Measurements from ENCODE around the gene HS6ST1. TPM values are rescaled to one million over a fixed set of nuclear protein-coding genes. Genes with fewer than 3 reads are reported as not detected.

The HS6ST1 gene
- total and polyA plus RNA-seq, 2 donors (not counting 1 experiment from before 2014, with no cell fraction given) = 7.8 to 22.7 TPM

- Histone ChIP-seq H3K9me3 (ENCODE audit: control extremely low read depth in 1 of 3, control insufficient read depth in 2 of 3, insufficient read depth in 1 of 3, low read length in 2 of 3) (peaks cover 0 to 5% (median 4%) of the 10 kb centered on the region in 3 donors), H3K4me2 (replicated peaks; ENCODE audit: low read depth, low read length, poor library complexity, severe bottlenecking) (no peak overlapping the region), H4K20me1 (ENCODE audit: control insufficient read depth, insufficient read depth, low read length, poor library complexity, severe bottlenecking) (no peaks in the 10 kb centered on the region), H3K27me3 (replicated peaks in 1 of 4; ENCODE audit: control extremely low read depth in 1 of 4, control insufficient read depth in 3 of 4, insufficient read depth in 4 of 4, low read length in 3 of 4) (no peaks in the 10 kb centered on the region), H3K79me2 (ENCODE audit: control insufficient read depth, insufficient read depth, low read length) (no peaks in the 10 kb centered on the region), H3K4me1 (ENCODE audit: control insufficient read depth in 2 of 2, insufficient read depth in 2 of 2, low read length in 2 of 2) (no peaks in the 10 kb centered on the region), H3K4me3 (ENCODE audit: control extremely low read depth in 1 of 5, extremely low read depth in 1 of 5, insufficient read depth in 1 of 5, low read depth in 2 of 5, low read length in 4 of 5) (no peak overlapping the region), H3K36me3 (replicated peaks in 1 of 2; ENCODE audit: control extremely low read depth in 1 of 2, control insufficient read depth in 1 of 2, extremely low read depth in 1 of 2, insufficient read depth in 2 of 2, low read length in 1 of 2) (no peaks in the 10 kb centered on the region), H3K9ac (ENCODE audit: low read length) (no peak overlapping the region), H2AFZ (ENCODE audit: insufficient read depth, low read depth, low read length, poor library complexity, severe bottlenecking) (no peak overlapping the region), H3K27ac (ENCODE audit: low read length in 2 of 2) (no peak overlapping the region)
- WGBS (ENCODE audit: insufficient coverage) = 92% methylated on average over 46 of the region's 53 CpGs
- H3K27ac Mint-ChIP-seq = no peak overlapping the region
- CTCF ChIA-PET = no interaction called here
- no peaks in the 10 kb centered on the region for H3K27me3 Mint-ChIP-seq
- DNase-seq (no peak), ATAC-seq (ENCODE audit: low read depth) (no peak)
- peaks cover 6% of the 10 kb centered on the region for H3K9me3 Mint-ChIP-seq (ENCODE audit: insufficient read depth)
- POLR2A ChIA-PET = no interaction called here
- intact Hi-C loops (cut with micrococcal nuclease) = no loop called here
- no peak overlapping the region for H3K4me3 Mint-ChIP-seq
- TF ChIP-seq EZH2 (IDR thresholded peaks at IDR 0.05; ENCODE audit: borderline replicate concordance, insufficient read depth, low read depth, low read length, poor library complexity, severe bottlenecking) (no peak), CTCF (IDR thresholded peaks at IDR 0.05) (no peak)
- no peaks in the 10 kb centered on the region for H3K4me1 Mint-ChIP-seq
These were observed 27.9 kb upstream of the HS6ST1 start for GRCh38 chr2:128346291-128347170.

GRCh38 chr2:128345436-128346165, 26.9 kb upstream of the HS6ST1 start:
- H3K4me1 Mint-ChIP-seq = no peaks in the 10 kb centered on the region
- Histone ChIP-seq H3K4me3 (ENCODE audit: control extremely low read depth in 1 of 5, extremely low read depth in 1 of 5, insufficient read depth in 1 of 5, low read depth in 2 of 5, low read length in 4 of 5) (no peak overlapping the region), H4K20me1 (ENCODE audit: control insufficient read depth, insufficient read depth, low read length, poor library complexity, severe bottlenecking) (no peaks in the 10 kb centered on the region), H3K79me2 (ENCODE audit: control insufficient read depth, insufficient read depth, low read length) (no peaks in the 10 kb centered on the region), H2AFZ (ENCODE audit: insufficient read depth, low read depth, low read length, poor library complexity, severe bottlenecking) (no peak overlapping the region), H3K27ac (ENCODE audit: low read length in 2 of 2) (no peak overlapping the region), H3K4me2 (replicated peaks; ENCODE audit: low read depth, low read length, poor library complexity, severe bottlenecking) (no peak overlapping the region), H3K36me3 (replicated peaks in 1 of 2; ENCODE audit: control extremely low read depth in 1 of 2, control insufficient read depth in 1 of 2, extremely low read depth in 1 of 2, insufficient read depth in 2 of 2, low read length in 1 of 2) (no peaks in the 10 kb centered on the region), H3K4me1 (ENCODE audit: control insufficient read depth in 2 of 2, insufficient read depth in 2 of 2, low read length in 2 of 2) (no peaks in the 10 kb centered on the region), H3K27me3 (replicated peaks in 1 of 4; ENCODE audit: control extremely low read depth in 1 of 4, control insufficient read depth in 3 of 4, insufficient read depth in 4 of 4, low read length in 3 of 4) (no peaks in the 10 kb centered on the region), H3K9ac (ENCODE audit: low read length) (no peak overlapping the region), H3K9me3 (ENCODE audit: control extremely low read depth in 1 of 3, control insufficient read depth in 2 of 3, insufficient read depth in 1 of 3, low read length in 2 of 3) (peaks cover 0 to 7% (median under 1%) of the 10 kb centered on the region in 3 donors)
- H3K27ac Mint-ChIP-seq = no peak overlapping the region
- DNase-seq (no peak), ATAC-seq (ENCODE audit: low read depth) (no peak)
- WGBS (ENCODE audit: insufficient coverage) = 97% methylated on average over 39 of the region's 43 CpGs
- TF ChIP-seq EZH2 (IDR thresholded peaks at IDR 0.05; ENCODE audit: borderline replicate concordance, insufficient read depth, low read depth, low read length, poor library complexity, severe bottlenecking) = no peak
- TF ChIP-seq CTCF (IDR thresholded peaks at IDR 0.05) = no peak
- intact Hi-C loops (cut with micrococcal nuclease) = no loop called here
- ChIA-PET CTCF (no interaction called here), POLR2A (no interaction called here)
- H3K27me3 Mint-ChIP-seq = no peaks in the 10 kb centered on the region
- peaks cover 8% of the 10 kb centered on the region for H3K9me3 Mint-ChIP-seq (ENCODE audit: insufficient read depth)
- H3K4me3 Mint-ChIP-seq = no peak overlapping the region

All from B cell (primary cell).